Adrenal gland (tissue), 5 donors: ENCODE measurements around the gene CTCFL.

Experiments
- POLR2A ChIP-seq, 2 donors: fragments of 450-650 bp; IDR thresholded peaks; one replicate each; pipeline ENCODE4 v1.6.1; 2017; ENCODE audit warnings: antibody characterized with exemption in 2 of 2, mild to moderate bottlenecking in 2 of 2, moderate library complexity in 1 of 2
- TF ChIP-seq, protein P1 (sequence below), 6 experiments: fragments of 450-650 bp in 4 of 6; fragments of 200-600 bp in 2 of 6; sonication (generic) in 1 of 6; IDR thresholded peaks; 1 replicate in 5 of 6; 2 replicates in 1 of 6; pipeline versions ENCODE4 v1.5.1 to v1.8.0; 2016 to 2021; ENCODE audit warnings: antibody characterized with exemption in 6 of 6, mild to moderate bottlenecking in 2 of 6, moderate library complexity in 1 of 6
- donor health status: DM: no; HTN: no; CAD: no.

DNA sequence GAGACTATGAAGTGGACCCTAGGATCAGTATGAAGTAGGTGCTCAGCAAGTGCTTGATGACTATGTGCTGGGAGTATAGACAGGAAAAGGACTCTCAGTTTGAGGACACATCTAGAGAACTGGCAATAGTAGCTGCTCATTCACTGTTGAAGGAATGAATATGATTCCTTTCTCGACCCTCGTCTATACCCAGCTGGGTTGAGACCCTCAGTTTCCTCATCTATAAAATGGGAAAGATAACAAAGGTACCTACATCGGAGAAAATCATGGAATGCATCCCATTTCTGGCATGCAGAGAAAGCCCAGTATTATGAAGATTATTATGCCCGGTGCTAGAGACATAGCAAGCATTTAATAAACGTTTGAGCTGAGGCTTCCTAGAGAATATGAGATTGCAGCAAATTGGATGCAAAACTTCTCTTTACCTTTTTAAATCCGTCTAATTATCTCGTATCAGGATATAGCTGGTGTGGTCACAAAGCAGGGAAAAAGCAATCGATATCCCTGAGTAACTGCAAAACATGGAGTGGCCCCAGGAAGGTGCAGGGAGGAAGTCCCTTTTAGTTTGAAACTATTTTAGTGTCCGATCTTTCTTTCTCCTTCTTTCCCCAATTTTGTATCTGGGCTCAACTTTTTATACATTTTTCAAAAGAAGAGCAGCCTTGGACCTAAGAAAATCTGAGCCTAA lies 33.1 kb upstream of the CTCFL start:
- TF ChIP-seq POLR2A (IDR thresholded peaks at IDR 0.05) = no peak
- TF ChIP-seq, protein P1, sequence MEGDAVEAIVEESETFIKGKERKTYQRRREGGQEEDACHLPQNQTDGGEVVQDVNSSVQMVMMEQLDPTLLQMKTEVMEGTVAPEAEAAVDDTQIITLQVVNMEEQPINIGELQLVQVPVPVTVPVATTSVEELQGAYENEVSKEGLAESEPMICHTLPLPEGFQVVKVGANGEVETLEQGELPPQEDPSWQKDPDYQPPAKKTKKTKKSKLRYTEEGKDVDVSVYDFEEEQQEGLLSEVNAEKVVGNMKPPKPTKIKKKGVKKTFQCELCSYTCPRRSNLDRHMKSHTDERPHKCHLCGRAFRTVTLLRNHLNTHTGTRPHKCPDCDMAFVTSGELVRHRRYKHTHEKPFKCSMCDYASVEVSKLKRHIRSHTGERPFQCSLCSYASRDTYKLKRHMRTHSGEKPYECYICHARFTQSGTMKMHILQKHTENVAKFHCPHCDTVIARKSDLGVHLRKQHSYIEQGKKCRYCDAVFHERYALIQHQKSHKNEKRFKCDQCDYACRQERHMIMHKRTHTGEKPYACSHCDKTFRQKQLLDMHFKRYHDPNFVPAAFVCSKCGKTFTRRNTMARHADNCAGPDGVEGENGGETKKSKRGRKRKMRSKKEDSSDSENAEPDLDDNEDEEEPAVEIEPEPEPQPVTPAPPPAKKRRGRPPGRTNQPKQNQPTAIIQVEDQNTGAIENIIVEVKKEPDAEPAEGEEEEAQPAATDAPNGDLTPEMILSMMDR (IDR thresholded peaks at IDR 0.05) = no peak
